B cell (primary cell): ENCODE measurements around the gene TRPV5. TPM values are rescaled to one million over a fixed set of nuclear protein-coding genes. Genes with fewer than 3 reads are reported as not detected.

Experiments
- ATAC-seq: fragments of 200-7000 bp; cut with Tn5 transposase; one replicate; pipeline ENCODE4 v1.10.0; 2021; ENCODE audit warnings: low read depth, mild to moderate bottlenecking, moderate number of reproducible peaks, moderate library complexity
- CTCF ChIA-PET: fragments of 350-600 bp; sonication (Branson Sonifier 250); formaldehyde crosslinking; loops from one replicate; lab custom pipeline; 2021; ENCODE audit warnings: antibody characterized with exemption, inconsistent platforms; lab: Charles Lee
- POLR2A ChIA-PET: fragments of 350-600 bp; sonication (Branson Sonifier 250); formaldehyde crosslinking; loops from one replicate; lab custom pipeline; 2021; ENCODE audit warnings: antibody characterized with exemption; lab: Charles Lee
- DNase-seq: peaks from one replicate; pipeline ENCODE4 v3.0.0; 2013
- H2AFZ ChIP-seq: 2 replicates; pipeline ENCODE4 v1.6.1; 2012; ENCODE audit warnings: mild to moderate bottlenecking, low read depth, low read length; ENCODE audit not compliant: insufficient read depth, poor library complexity, severe bottlenecking
- H3K27ac ChIP-seq, 2 donors: 1 replicate in 1 of 2; 2 replicates in 1 of 2; pipeline ENCODE4 v1.5.1; 2012 to 2013; ENCODE audit warnings: low read length in 2 of 2, mild to moderate bottlenecking in 2 of 2, moderate library complexity in 1 of 2
- H3K27me3 ChIP-seq, 4 experiments: fragments of 200-600 bp in 1 of 4; sonication (generic) in 1 of 4; replicated peaks in 1 of 4; 1 replicate in 2 of 4; 2 replicates in 2 of 4; pipeline versions ENCODE4 v1.6.1 to v1.7.0; 2013 to 2016; ENCODE audit warnings: low read length in 3 of 4, mild to moderate bottlenecking in 2 of 4, mixed read lengths in 1 of 4, moderate library complexity in 1 of 4; ENCODE audit not compliant: insufficient read depth in 4 of 4, control insufficient read depth in 3 of 4; ENCODE audit errors: control extremely low read depth in 1 of 4
- H3K36me3 ChIP-seq, 2 experiments: replicated peaks in 1 of 2; 1 replicate in 1 of 2; 2 replicates in 1 of 2; pipeline versions ENCODE4 v1.6.1 to v1.7.1; 2013; ENCODE audit warnings: low read length in 1 of 2; ENCODE audit not compliant: insufficient read depth in 2 of 2, control insufficient read depth in 1 of 2; ENCODE audit errors: control extremely low read depth in 1 of 2, extremely low read depth in 1 of 2
- H3K4me1 ChIP-seq, 2 donors: fragments of 200-600 bp in 1 of 2; sonication (generic) in 1 of 2; 1 replicate in 1 of 2; 2 replicates in 1 of 2; pipeline versions ENCODE4 v1.5.1 to v1.6.1; 2013 to 2017; ENCODE audit warnings: low read length in 2 of 2; ENCODE audit not compliant: control insufficient read depth in 2 of 2, insufficient read depth in 2 of 2
- H3K4me2 ChIP-seq: replicated peaks from 2 replicates; pipeline ENCODE3; 2012; ENCODE audit warnings: mild to moderate bottlenecking, low read depth, low read length; ENCODE audit not compliant: poor library complexity, severe bottlenecking
- H3K4me3 ChIP-seq, 5 experiments: fragments of 200-600 bp in 1 of 5; sonication (generic) in 1 of 5; 1 replicate in 3 of 5; 2 replicates in 2 of 5; pipeline versions ENCODE4 v1.5.1 to v1.7.0; 2011 to 2016; ENCODE audit warnings: low read length in 4 of 5, mild to moderate bottlenecking in 4 of 5, low read depth in 2 of 5, control low read depth in 1 of 5, moderate library complexity in 1 of 5; ENCODE audit not compliant: insufficient read depth in 1 of 5; ENCODE audit errors: control extremely low read depth in 1 of 5, extremely low read depth in 1 of 5
- H3K79me2 ChIP-seq: fragments of 200-600 bp; sonication (generic); one replicate; pipeline ENCODE4 v1.6.0; 2016; ENCODE audit warnings: low read length; ENCODE audit not compliant: control insufficient read depth, insufficient read depth
- H3K9ac ChIP-seq: fragments of 200-600 bp; sonication (generic); 2 replicates; pipeline ENCODE4 v1.6.1; 2017; ENCODE audit warnings: mild to moderate bottlenecking, low read length, moderate library complexity
- H3K9me3 ChIP-seq, 3 donors: one replicate each; pipeline versions ENCODE4 v1.6.1 to v1.7.1; 2013; ENCODE audit warnings: low read length in 2 of 3; ENCODE audit not compliant: control insufficient read depth in 2 of 3, insufficient read depth in 1 of 3; ENCODE audit errors: control extremely low read depth in 1 of 3
- H4K20me1 ChIP-seq: 2 replicates; pipeline ENCODE4 v1.6.0; 2012; ENCODE audit warnings: mild to moderate bottlenecking, low read length; ENCODE audit not compliant: insufficient read depth, control insufficient read depth, poor library complexity, severe bottlenecking
- H3K27ac Mint-ChIP-seq: one replicate; pipeline ENCODE4 v1.8.0; 2021; ENCODE audit warnings: mixed read lengths
- H3K27me3 Mint-ChIP-seq: one replicate; pipeline ENCODE4 v1.8.0; 2021; ENCODE audit warnings: mixed read lengths
- H3K4me1 Mint-ChIP-seq: one replicate; pipeline ENCODE4 v1.8.0; 2021; ENCODE audit warnings: mixed read lengths
- H3K4me3 Mint-ChIP-seq: one replicate; pipeline ENCODE4 v1.8.0; 2021; ENCODE audit warnings: mixed read lengths
- H3K9me3 Mint-ChIP-seq: one replicate; pipeline ENCODE4 v1.8.0; 2022; ENCODE audit warnings: mixed read lengths; ENCODE audit not compliant: insufficient read depth
- EZH2 ChIP-seq: IDR thresholded peaks from 2 replicates; pipeline ENCODE4 v1.6.1; 2012; ENCODE audit warnings: borderline replicate concordance, low read depth, mild to moderate bottlenecking, moderate library complexity, low read length; ENCODE audit not compliant: insufficient read depth, poor library complexity, severe bottlenecking
- WGBS: methylation state at CpG from one replicate; pipeline ENCODE4 v1.1.5; 2013; ENCODE audit warnings: missing lambda C conversion rate; ENCODE audit not compliant: insufficient coverage; 5-methylcytosine and 5-hydroxymethylcytosine counted together
- intact Hi-C: fragments of 100-400 bp; cut with micrococcal nuclease; formaldehyde crosslinking; loops from one replicate; pipeline ENCODE4 v1.10.0; 2022
- polyA plus RNA-seq: library from polyadenylated mRNA; depleted of rRNA; stranded (reverse); fragments of >200 nt; gene quantifications from 2 replicates; pipeline ENCODE4 v1.2.3, GENCODE V29; 2012
- total RNA-seq, 2 donors: library from RNA; stranded (reverse); fragments of 120-200 nt in 1 of 2; gene quantifications; 1 replicate in 1 of 2; 2 replicates in 1 of 2; pipeline versions ENCODE4 v1.2.3 to v1.2.4, GENCODE V29; 2013 to 2022
- TF ChIP-seq, protein P1 (sequence below): fragments of 200-600 bp; IDR thresholded peaks from one replicate; pipeline ENCODE4 v1.8.0; 2022; ENCODE audit warnings: antibody characterized with exemption, mild to moderate bottlenecking

TRPV5 gene
- total and polyA plus RNA-seq, 2 donors (not counting 1 experiment from before 2014, with no cell fraction given): 0.03 TPM; not detected in 1

DNA sequence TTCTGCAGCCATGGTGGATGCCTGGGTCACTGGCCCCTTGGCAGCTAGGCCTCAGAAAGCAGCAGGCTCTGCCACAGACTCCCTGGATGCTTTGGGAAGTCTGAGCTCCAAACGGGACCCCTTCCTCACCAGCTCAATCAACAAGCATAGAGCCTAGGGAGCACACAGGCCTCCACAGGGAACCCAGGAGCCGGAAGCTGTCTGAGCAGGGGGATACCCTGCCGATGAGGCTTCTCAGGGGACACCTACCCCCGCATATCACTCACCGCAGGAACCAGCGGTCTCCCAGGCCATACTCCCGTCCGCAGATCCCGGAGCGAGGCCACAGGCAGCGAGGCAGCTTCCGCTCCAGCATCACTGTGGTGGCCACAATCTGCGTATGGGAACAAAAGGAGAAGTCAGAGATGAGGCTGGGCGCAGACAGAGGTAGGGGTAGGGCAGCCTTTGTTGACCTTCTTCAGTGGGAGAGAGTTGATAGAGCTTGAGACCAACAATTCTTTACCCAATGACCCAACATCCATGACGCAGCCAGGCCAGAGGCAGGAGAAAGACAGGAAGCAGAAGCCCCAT lies 61.4 kb downstream of the TRPV5 start:
- no peak overlapping the region for H3K27ac ChIP-seq
- DNase-seq (no peak), ATAC-seq (no peak)
- H3K4me3 ChIP-seq: no peak overlapping the region
- no peaks in the 10 kb centered on the region for H3K4me1 Mint-ChIP-seq
- no peaks in the 10 kb centered on the region for H3K9me3 Mint-ChIP-seq
- intact Hi-C loops: no loop called here
- no peak overlapping the region for H3K4me3 Mint-ChIP-seq
- no peaks in the 10 kb centered on the region for H3K27me3 ChIP-seq
- WGBS: 92% methylated on average over 13 of the region's 15 CpGs
- ChIA-PET CTCF (interaction anchor here (0.9 to 2.5 kb wide), 10 partner anchors 9 to 438 kb away, joined by 3 to 21 read pairs (median 5); partner anchors contain the start of gene TRPV6), POLR2A (no interaction called here)
- no peak overlapping the region for H3K9ac ChIP-seq
- H2AFZ ChIP-seq: no peak overlapping the region
- H3K4me1 ChIP-seq: no peaks in the 10 kb centered on the region
- H3K36me3 ChIP-seq: peaks cover 2 to 36% of the 10 kb centered on the region in 2 experiments
- H3K79me2 ChIP-seq: no peaks in the 10 kb centered on the region
- H3K4me2 ChIP-seq: no peak overlapping the region
- peaks cover 6% of the 10 kb centered on the region for H3K27me3 Mint-ChIP-seq
- TF ChIP-seq, protein P1, sequence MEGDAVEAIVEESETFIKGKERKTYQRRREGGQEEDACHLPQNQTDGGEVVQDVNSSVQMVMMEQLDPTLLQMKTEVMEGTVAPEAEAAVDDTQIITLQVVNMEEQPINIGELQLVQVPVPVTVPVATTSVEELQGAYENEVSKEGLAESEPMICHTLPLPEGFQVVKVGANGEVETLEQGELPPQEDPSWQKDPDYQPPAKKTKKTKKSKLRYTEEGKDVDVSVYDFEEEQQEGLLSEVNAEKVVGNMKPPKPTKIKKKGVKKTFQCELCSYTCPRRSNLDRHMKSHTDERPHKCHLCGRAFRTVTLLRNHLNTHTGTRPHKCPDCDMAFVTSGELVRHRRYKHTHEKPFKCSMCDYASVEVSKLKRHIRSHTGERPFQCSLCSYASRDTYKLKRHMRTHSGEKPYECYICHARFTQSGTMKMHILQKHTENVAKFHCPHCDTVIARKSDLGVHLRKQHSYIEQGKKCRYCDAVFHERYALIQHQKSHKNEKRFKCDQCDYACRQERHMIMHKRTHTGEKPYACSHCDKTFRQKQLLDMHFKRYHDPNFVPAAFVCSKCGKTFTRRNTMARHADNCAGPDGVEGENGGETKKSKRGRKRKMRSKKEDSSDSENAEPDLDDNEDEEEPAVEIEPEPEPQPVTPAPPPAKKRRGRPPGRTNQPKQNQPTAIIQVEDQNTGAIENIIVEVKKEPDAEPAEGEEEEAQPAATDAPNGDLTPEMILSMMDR: no peak
- no peak for TF ChIP-seq EZH2
- H3K27ac Mint-ChIP-seq: no peak overlapping the region
- peaks cover 0 to 15% (median 0%) of the 10 kb centered on the region in 3 donors for H3K9me3 ChIP-seq
- H4K20me1 ChIP-seq: no peaks in the 10 kb centered on the region

DNA sequence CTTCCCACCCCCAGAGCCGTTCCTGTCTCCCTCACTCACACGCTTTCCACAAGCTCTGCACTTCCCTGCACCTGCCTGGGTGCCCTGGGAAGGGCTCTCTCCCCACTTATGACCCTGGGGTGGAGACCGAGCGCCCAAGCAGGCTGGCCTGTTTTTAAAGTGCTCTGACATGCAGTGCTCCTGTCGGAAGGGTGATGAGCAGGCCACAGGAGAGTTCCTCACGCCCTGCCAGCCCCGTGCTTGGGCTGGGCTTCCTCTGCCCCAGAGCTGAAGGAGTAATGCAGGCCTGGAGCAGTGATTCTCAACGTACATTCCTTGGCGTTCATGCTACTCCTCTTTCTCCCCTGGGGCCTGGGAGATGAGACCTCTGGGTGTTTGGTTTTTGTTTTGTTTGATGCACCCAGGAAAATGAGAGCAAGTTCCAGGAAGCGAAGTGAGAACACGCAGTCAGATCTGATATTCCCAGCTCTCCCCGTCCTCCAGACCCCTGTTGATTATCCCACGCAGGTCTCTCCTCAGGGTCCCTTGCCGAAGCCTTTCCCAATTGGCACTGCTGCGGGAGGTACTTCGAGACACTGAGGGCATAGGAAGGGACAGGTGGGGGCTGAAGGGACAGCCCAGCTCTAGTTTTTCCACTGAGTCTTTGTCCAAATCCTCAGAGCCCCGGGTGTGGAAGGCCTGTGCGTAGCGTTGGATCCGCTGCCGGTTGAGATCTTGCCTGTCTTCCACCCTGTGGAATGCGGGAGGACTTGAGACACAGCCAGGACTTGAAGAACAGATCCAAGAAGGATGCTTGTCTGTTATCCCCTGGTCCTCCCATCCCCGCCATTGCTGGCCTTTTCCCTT lies 62.1 kb downstream of the TRPV5 start:
- Histone ChIP-seq H3K4me3 (no peak overlapping the region), H3K4me2 (no peak overlapping the region), H2AFZ (no peak overlapping the region), H3K27ac (no peak overlapping the region), H3K79me2 (no peaks in the 10 kb centered on the region), H3K36me3 (peaks cover 2 to 36% of the 10 kb centered on the region in 2 experiments), H4K20me1 (no peaks in the 10 kb centered on the region), H3K9me3 (peaks cover 0 to 12% (median 0%) of the 10 kb centered on the region in 3 donors), H3K9ac (no peak overlapping the region), H3K27me3 (no peaks in the 10 kb centered on the region), H3K4me1 (no peaks in the 10 kb centered on the region)
- Mint-ChIP-seq H3K4me3 (no peak overlapping the region), H3K9me3 (no peaks in the 10 kb centered on the region), H3K4me1 (no peaks in the 10 kb centered on the region), H3K27ac (no peak overlapping the region), H3K27me3 (peaks cover 6% of the 10 kb centered on the region)
- TF ChIP-seq, protein P1: no peak
- no peak for TF ChIP-seq EZH2
- ChIA-PET POLR2A (no interaction called here), CTCF (interaction anchor here (0.8 to 2.5 kb wide), 7 partner anchors 10 to 344 kb away, joined by 3 to 21 read pairs (median 3); no protein-coding TSS in a partner anchor)
- intact Hi-C loops: no loop called here
- 98% methylated on average over 21 of the region's 23 CpGs for WGBS
- no peak for DNase-seq
- no peak for ATAC-seq
